Stimulated activated CD8-positive, alpha-beta memory T cell treated with anti-CD3 and anti-CD28 coated beads, Interleukin-7, amount 100 ng/mL, for 4 hours (primary cell): ENCODE results near the gene FAM47E.

Experiments
- DNase-seq, 2 donors: peaks; one replicate each; pipeline ENCODE4 v3.0.0-alpha.2; 2020; ENCODE audit warnings: low read depth in 2 of 2

Gene FAM47E

DNA sequence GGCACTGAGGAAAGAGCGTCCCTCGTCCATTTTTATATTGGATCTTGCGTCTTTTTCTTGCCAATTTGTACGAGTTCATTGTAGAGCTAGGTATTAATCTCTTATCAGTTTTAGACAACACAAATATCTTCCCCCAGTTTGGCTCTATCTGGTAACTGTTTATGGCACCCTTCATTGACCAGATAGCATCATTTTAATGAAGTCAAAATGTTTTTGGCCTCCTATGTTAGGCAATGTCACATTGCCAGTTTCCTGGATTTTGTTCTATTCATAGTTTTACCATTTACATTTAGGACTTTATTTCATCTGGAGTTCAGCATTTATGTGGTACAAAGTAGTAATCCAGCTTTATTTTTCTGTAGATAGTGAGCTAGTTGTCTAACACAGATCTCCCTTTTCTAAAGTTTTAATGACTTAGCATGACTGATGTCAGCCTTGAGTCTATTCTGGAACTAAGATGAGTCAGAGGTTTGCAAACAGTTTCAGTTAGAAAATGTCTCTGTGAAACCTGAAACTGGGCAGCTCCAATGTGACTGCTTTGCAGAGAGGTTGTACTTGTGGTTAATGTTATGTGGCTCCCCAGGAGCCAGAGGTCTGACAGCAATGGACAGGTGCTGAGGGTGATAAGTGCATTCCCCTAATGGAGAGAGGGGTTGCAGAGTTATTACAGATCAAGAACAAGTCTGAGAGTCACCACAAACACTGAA lies 49.7 kb downstream of the FAM47E start:
- DNase-seq, result no peak

DNA sequence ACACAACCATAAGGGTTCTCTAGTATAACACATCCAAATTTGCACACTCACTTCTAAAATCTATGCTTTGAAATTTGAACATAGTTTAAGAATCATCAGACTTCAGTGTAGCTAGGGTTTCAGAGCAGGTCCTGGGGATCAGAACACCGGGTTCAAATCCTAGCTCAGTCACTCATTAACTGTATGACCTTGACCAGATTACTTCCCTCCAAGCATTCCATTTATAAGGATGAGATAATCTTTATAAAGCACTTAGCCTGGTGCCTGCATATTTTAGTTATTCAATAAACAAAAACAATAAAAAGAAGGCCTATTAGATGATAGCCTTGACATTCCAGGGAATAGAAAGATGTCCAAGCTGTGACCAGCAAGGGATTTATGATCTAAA lies 50.2 kb downstream of the FAM47E start:
- DNase-seq, result no peak

DNA sequence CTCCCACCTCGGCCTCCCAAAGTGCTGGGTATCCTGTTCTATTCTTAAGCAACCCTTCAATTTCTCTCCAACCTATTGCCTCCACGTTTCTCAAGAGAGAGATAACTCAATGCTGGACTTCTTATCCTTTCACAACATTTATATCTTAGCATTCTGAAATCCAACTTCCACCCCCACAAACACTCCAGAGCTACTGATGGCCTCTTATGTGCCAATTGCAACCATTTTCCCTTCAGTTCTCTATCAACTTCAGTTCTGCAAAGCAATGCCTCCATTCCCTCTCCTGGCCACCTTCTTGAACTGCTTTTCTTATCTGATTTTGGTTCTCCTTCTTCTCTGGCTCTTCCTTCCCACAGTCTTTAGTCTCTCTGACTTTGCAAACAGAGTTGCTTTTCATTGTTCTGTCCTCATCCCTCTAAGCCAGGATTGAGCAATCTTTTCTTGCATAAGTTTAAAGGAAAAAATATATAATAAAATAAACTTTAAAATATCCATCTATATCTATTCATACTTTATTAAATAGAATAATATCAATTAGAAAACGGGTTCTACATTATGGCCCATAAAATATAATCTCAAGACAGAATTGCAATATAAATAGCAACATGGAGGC lies 51.4 kb downstream of the FAM47E start:
- no peak for DNase-seq

DNA sequence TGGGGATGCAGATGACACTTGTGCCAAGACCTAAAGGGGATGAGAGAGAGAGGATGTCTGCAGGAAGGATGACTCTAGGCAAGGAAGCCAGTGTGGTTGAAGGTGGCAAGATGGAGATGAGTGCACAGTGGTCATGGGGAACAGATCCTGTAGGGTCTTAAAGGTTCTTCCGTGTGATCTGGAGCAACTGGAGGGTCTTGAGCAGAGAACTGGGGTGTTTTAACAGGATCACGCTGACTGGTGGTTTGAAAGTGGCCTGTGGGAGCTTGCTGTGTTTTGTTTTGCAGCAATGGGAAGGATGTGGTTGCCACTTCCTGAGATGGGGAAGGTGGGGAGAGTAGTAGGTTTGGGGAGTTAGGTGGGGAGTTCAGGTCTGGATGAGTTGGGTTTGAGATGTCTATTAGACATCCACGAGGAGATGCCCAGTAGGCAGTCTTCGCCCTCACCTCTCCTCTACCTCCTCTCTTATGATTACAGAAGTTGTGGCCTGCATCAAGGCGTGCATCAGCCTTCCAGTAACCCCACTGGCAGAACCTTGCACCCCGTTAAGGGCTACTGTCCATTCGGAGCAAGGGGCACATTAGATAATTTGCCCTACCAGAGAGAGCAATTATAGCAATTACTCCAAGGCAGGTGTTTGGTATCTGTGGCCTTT lies 53.6 kb downstream of the FAM47E start:
- no peak for DNase-seq

DNA sequence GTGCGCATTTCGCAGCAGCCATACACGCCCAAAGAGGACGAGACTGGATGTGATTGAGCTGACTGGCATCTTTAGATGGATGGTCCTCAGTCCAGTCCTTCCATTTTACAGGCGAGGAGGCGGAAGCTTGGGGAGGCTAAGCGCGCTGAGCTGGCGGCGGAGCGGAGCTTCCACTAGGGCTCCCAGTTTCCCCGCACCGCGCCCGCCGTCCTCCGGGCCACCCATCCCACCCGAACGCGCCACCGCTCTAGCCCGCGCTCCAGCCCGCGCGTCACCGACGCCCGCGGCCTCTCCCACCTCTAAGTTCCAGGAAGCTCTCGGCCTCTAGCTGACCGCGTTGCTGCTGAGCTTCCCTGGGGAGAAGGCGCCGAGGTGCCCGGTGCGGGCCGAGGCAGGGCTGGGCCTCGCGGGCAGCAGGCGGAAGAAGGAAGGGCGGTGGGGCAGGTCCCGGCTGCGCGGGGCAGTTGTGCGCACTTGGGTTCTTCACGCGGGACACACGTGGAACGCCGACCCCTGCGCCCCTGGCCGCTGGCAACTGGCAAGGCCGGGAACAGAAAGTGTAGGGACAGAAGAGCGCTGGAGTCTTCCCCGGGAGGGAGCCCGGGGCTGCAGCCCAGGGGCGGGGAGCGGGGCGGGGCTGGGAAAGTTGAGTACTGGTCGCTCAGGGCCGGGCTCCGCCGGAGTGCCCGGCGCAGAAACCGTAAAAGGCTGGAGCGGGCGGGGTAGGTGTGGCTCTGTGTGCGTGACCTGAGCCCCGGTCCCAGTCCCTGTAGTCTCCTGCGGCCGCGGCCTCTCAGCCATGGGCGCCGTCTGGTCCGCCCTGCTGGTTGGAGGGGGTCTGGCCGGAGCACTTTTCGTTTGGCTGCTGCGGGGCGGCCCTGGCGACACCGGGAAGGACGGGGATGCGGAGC lies 54.7 kb downstream of the FAM47E start, which contains the start of gene STBD1:
STBD1 (plus strand) TSS at position 763 of the 911 bp plus-strand sequence; CDS start at position 800, 37 bp downstream.
- DNase-seq, result no peak

DNA sequence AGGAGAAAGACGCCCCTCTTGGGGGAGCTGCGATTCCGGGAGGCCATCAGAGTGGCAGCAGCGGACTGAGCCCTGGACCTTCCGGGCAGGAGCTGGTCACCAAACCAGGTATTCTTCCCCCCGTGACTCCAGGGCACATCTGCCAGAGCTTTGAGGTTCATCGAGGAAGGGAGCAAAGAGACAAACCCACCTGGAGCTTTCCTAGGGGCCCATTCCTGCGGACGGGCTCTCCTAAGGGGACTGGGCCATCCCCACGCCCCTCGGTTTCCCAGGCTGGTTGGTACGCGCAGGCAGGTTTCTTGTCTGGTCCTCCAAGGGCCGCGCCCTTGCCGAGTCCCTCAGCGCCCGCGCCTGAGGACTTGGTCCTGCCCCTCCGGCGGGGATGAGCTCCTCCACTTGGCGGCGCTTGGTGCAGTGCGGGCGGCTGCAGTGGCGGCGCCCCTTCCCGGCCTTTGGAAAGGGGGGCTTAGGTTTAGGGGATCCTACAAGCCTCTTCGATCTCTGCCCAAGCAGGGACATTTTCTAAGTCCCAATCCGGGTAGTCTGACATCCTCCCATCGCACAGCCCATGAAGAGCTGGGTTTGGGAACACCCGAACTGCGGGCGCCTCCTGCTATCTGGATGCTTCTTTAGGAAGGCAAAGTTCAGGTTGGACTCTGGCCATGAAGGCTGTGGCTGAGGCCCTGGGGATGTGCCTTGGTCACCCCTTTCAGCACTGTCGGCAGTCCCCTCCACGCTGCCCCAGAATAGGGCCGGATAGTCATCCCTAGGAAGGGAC lies 55.5 kb downstream of the FAM47E start:
- DNase-seq, result no peak

DNA sequence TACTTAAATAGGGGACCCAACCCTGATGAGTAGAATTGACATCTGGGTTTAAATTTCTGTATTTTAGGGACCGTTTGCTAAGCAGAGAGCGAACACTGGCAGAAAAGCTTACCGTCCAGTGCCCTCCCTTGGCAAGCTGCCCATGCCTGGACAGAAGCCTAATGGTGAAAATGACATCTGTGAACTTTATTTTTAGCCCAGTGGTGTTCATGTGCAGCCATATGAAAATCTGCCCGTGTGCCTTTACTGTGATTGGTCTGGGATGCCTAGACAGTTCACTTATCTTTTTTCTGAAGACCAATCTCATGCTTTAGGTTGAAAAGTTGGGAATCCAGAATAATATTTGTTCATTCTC lies 56.1 kb downstream of the FAM47E start:
- DNase-seq, result no peak

DNA sequence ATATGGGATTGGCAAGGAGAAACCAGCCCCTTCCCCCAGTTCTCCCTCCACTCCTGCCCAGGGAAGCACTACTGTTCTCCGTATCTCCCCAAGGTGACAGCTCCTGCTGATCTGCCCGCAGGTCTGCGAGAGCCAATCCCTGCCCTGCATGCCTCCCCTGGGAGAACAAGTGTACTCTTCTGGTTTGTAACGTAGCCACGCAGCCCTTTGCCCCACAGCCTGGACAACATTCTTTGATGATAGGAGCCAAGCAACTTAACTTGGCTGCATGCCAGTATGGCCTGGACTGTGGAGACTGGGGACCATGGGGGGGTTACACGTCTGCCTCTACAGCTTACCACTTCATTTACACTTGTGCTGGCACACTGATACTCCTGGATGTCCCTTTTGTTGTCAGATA lies 57.0 kb downstream of the FAM47E start:
- DNase-seq, result no peak

DNA sequence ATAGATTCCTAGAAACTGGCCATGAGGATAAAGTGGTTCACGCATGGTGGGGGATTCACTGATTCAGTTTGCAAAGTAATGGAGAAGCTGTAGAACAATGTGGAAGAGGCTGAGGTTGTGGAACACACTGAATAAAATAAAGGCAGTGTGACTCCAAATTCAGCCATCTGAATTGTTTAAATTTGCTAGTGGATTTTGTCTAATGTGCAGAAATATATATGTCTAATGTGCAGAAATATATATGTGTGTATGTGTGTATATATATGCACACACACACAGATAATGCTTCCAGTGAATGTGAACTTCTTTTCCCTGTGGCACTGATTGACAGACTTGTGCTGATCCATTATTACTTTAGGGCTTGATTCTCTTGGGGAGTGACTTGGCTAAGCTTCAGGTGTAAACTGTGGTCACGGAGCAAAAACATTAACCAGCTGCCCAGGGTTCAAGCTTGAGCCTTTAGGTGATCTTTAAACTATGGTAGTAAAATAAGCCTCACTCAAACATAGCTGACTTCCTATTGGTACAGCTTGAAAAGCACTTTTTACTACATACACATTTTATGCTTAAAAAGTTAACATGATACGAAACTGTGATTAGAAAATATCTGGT lies 58.5 kb downstream of the FAM47E start:
- DNase-seq, result no peak

DNA sequence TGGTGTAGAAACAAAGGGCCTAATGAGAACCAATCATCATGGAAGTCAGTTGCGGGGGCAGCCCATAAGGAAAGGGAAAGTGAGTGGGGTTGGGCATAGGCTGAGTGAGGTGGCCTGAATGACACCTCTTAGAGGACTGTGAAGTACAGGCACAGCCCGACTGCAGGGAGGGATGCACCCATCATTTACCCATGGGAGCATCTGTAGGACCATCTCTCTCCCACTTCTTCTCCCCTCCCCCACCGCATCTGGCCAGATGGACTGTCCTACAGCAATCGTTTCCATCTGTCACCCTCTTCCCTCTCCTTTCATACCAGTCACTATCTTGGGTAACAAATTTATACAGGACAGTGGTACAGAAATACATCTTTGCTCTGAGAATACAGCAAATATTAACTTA lies 59.2 kb downstream of the FAM47E start:
- no peak for DNase-seq

DNA sequence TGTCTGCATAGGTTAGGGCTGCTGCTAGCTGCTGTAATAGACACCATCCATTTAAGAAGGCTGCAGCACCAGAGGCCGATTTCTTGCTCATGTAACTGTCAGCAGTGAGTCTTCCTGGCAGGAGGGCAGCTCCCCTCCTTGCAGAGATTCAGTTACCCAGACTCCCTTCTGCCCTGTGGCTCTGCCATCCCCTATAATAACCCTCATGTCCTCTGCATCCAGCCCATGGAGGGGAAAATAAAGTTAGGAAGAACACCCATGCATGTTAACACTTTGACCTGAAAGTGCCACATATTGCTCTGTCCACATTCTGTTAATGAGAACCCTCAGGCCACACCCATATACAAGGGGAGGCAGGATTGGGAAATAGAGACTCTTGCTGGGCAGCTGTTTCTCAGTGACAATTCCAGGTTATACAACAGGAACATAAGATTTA lies 60.4 kb downstream of the FAM47E start:
- DNase-seq, result no peak

DNA sequence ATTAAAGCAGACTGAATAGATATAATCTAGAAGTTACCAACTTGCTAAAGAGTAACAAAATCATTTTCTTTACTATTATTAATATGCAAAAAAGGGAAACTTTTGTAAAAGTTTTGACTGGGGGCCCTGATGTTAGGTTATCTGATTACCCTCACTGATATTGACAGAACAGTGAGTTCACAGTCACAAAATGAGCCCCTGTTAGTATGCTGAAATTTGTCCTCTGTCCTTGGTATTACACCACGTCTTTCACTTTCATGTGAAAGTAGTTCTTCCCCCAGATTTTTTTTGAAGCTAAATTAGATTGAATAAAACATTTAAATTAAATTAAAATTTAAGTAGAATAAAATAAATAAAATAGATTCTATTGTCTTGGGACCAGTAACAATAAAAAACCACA lies 60.9 kb downstream of the FAM47E start:
- no peak for DNase-seq

DNA sequence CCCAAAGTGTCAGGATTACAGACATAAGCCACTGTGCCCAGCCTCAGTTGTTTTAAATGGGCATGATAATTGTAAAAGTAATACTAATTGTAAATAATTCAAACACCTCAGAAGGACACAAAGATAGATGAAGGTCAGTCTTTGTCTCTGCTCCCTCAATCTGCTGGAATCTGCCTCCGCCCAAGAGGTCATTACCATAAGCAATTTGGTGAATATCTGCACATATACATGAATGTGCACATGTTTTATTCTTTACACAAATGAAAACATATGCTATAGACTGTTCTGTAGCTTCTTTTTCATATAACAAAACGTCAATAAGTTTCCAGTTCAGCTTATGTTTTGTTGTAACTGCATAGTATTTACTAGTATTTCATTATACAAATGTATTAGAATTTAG lies 62.0 kb downstream of the FAM47E start:
- no peak for DNase-seq

DNA sequence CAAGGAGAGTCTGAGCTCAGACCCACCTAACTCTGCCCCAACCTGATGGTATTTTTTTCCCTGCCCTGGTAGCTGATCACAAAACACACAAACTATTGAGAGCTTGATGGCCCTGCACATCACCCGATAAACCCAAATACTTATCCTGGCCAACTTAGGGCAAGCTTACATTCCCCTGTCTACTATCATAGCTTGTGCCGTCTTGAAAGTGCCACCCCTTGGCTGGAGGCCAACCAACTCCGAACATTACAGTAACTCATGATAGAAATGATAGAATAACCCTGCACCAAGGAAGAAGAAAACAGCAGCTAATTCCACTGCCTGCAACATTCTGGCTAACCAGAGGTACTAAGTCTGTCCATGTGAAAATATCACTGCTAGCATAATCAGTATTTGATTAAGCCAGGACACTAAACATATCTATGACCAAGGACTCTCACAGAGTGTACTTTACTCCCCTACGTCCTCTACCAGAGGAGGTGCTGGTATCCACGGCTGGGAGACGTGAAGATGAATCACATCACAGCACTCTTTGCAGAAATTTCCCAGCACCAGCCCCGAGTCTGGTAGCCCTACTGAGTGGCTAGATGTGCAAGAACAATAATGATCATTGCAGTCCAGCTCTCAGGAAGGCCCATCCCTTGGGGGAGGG lies 63.9 kb downstream of the FAM47E start:
- DNase-seq, result no peak

DNA sequence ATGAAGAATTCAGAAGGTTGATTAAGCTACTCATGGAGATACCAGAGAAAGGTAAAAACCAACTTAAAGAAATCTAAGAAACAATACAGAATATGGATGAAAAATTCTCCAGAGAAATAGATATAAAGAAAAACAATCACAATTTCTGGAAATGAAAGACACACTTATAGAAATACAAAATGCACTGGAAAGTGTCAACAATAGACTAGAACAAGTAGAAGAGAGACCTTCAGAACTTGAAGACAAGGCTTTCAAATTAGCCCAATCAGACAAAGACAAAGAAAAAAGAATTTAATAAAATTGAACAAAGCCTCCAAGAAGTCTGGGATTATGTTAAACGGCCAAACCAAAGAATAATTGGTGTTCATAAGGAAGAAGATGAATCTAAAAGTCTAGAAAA lies 64.6 kb downstream of the FAM47E start:
- DNase-seq, result no peak

DNA sequence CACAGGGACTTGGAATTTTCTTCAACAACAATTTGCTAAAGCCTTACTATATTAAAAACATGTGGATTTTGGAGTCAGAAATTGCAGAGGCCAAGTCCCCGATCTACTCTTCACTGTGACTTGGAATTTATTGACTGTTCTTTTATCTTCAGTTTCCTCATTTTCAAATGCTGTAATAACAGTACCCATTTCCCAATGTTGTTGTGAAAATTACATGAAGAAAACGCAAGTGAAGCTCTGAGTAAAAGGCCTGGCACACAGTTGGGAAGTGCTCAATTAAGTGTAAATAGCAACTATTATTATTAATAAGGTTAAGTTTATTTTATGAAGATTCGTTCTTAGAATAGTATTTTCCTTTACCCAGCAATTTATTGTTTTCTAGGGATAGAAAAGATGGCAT lies 70.7 kb downstream of the FAM47E start:
- no peak for DNase-seq

DNA sequence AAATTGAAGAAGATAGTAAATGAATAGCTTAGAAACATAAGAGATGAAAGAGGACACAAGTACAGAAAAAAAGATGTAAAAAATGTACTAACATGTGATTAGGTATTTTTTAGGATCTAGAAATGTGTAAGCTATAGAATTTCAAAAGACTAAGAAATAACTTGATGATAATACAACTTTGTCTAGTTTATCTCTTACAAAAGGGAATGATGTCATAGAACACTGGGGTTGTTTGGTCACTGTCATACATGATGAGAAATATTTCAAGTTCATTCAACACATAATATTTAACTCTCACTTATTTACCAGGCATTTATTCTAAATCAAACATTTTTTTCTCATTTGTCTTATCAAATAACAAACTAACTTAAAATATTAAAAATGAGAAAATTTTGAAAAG lies 73.6 kb downstream of the FAM47E start:
- no peak for DNase-seq

DNA sequence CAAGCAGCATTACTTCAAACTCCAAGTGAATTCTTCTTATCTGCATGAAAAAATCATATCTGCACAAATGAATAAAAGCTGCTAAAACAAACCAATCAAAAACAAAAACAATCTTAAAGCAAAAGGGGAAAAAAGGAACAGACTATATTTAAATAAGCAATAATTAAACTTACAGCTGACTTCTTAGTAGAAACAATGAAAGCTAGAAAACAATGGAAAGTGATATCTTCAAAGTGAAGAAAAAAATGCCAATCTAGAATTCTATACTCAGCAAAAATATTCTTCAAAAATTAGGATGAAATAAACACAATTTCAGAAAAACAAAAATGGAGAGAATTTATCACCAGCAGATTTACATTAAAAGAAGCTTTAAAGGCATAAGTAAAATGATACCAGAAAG lies 75.0 kb downstream of the FAM47E start:
- DNase-seq, result no peak
